GM15510 (cell line): ENCODE results near the gene PMF1.
A peak's percentile ranks its signal among the peaks of the same experiment; 100 is the strongest.

Experiments used
- POLR2A ChIP-seq: IDR thresholded peaks from 3 replicates; pipeline ENCODE4 v1.6.1; 2011; ENCODE audit warnings: borderline replicate concordance; ENCODE audit not compliant: insufficient read length; ENCODE audit errors: extremely low read depth

PMF1 gene, protein sequence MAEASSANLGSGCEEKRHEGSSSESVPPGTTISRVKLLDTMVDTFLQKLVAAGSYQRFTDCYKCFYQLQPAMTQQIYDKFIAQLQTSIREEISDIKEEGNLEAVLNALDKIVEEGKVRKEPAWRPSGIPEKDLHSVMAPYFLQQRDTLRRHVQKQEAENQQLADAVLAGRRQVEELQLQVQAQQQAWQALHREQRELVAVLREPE

DNA sequence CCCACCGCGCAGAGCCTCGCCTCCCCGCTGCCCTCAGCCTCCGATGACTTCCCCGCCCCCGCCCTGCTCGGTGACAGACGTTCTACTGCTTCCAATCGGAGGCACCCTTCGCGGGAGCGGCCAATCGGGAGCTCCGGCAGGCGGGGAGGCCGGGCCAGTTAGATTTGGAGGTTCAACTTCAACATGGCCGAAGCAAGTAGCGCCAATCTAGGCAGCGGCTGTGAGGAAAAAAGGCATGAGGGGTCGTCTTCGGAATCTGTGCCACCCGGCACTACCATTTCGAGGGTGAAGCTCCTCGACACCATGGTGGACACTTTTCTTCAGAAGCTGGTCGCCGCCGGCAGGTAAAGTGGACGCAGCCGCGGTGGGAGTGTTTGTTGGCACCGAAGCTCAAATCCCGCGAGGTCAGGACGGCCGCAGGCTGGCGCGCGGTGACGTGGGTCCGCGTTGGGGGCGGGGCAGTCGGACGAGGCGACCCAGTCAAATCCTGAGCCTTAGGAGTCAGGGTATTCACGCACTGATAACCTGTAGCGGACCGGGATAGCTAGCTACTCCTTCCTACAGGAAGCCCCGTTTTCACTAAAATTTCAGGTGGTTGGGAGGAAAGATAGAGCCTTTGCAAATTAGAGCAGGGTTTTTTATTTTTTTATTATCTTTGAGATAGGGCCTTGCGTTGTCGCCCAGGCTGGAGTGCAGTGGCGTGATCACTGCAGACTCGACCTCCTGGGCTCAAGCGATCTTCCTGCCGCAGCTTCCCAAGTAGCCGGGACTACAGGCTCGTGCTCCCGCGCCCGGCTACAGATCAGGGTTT lies at the start of gene PMF1:
Gene PMF1 (plus strand): TSS at position 175 of the 811 bp plus-strand sequence. CDS start 9 bp downstream, at position 184.
- peak; percentile 61 for TF ChIP-seq POLR2A

DNA sequence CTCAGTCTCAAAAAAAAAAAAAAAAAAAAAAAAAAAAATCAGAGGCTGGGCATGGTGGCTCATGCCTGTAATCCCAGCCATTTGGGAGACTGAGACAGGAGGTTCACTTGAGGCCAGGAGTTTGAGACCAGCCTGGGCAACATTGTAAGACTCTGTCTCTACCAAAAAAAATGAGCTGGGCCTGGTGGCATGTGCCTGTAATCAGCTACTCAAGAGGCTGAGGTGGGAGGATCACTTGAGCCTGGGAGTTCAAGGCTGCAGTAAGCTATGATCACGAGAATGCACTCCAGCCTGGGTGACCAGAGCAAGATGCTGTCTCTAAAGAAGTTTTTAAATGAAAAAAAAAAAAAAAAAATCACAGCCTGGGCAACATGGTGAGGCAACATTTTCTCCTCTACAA lies 49.1 kb upstream of the PMF1 start:
- TF ChIP-seq POLR2A, result no peak

DNA sequence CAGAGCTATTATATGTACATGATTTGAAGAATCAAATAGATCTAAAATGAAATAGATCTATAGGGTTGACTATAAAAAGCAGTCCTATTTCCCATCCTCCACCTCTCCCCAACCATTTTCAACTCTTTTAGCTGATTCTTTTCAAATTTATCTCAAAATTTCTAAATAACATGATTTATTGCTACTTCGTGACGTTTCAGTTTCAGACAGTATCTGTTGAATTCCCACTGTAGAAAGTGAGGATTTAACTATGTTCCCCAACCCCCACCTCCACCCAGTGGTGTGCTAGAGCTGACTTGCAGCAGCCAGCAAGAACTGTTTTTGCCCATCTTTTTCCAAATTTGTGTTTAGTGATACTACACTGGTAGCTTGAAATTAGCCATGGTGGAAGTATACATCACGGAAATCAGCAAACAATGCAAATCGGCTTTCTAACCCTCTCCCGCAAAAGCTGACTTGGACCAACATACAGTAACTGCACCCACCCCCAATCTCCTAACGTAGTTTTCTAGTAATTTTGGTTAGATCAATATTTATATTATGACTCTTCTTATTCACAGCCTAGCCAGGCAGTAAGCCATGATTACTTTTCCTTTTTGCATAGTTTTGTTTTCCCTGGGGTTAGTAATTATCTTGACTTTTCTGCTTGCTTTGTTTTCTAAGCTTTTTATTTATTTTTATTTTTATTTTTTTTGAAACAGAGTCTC lies 48.5 kb upstream of the PMF1 start:
- no peak for TF ChIP-seq POLR2A

DNA sequence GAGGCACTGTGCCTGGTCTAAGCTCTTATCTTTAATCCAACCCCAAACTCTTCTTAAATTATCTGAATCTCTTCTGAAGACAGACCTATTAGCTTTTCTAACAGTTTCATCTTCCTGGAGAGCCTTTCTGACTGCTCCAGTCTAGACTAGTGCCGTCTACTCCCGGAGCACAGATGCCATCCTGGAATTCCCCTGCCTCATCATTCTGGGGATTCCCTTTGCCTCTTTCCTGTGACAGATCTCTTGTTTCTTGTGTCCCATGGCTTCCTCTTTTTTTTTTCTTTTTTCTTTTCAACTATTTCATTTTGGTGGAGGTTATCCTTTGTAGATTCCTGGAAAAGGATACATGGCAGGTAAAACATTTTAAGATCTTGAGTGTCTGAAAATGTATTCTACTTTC lies 47.7 kb upstream of the PMF1 start:
- no peak for TF ChIP-seq POLR2A

DNA sequence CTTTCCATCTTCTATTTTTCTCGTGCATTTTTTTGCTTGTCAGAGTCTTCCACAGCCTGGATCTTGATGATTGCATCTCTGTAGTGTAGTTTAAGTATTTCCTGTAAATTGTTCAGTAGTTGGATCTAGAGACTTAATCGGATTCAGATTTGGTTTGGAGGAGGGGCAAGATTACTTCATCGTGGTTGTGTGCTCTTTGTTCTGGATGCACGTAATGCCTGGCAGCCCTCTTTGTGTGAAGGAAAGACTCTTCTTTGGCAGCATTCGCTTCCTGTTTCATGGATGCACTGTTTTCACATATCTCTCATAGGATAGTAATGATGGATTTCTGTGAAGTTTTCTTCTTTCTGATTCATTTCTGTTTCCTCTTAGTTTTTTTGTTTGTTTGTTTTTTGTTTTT lies 45.3 kb upstream of the PMF1 start:
- TF ChIP-seq POLR2A, result no peak

DNA sequence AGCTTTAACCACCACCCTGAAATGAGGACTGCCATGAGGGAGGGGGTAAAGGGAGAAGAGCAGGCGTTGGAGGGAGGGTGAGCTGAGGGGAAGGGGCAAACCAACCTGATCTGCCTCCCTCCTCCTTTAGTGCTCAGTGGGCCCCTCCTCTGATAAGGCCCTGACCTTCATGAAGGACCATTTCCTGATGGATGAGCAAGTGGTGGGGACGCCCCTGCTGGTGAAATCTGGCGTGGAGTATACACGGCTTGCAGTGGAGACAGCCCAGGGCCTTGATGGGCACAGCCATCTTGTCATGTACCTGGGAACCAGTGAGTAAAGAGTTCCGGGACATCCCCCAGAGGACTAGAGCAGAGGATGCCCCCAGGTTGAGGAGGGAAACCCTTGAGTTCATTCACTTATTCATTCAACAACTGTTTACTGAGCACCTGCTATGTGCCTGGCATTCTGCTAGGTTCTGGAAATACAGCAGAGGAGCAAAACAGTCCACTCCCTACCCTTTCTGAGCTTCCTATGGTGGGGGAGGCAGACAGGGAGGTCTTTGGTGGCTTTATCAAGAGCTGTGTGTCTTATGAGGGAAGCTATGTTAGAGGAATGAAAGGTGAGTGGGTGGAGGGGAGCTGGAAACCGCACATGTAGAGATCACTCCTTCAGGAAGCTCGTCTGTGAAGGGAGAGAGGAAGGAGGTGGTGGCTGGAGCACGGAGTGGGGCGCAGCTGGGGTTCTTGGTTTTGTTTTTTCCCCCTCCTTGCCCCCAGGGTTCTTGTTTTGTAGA lies 39.9 kb upstream of the PMF1 start:
- no peak for TF ChIP-seq POLR2A

DNA sequence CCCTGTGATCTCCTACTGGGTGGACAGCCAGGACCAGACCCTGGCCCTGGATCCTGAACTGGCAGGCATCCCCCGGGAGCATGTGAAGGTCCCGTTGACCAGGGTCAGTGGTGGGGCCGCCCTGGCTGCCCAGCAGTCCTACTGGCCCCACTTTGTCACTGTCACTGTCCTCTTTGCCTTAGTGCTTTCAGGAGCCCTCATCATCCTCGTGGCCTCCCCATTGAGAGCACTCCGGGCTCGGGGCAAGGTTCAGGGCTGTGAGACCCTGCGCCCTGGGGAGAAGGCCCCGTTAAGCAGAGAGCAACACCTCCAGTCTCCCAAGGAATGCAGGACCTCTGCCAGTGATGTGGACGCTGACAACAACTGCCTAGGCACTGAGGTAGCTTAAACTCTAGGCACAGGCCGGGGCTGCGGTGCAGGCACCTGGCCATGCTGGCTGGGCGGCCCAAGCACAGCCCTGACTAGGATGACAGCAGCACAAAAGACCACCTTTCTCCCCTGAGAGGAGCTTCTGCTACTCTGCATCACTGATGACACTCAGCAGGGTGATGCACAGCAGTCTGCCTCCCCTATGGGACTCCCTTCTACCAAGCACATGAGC lies 36.1 kb upstream of the PMF1 start:
- TF ChIP-seq POLR2A, result no peak

DNA sequence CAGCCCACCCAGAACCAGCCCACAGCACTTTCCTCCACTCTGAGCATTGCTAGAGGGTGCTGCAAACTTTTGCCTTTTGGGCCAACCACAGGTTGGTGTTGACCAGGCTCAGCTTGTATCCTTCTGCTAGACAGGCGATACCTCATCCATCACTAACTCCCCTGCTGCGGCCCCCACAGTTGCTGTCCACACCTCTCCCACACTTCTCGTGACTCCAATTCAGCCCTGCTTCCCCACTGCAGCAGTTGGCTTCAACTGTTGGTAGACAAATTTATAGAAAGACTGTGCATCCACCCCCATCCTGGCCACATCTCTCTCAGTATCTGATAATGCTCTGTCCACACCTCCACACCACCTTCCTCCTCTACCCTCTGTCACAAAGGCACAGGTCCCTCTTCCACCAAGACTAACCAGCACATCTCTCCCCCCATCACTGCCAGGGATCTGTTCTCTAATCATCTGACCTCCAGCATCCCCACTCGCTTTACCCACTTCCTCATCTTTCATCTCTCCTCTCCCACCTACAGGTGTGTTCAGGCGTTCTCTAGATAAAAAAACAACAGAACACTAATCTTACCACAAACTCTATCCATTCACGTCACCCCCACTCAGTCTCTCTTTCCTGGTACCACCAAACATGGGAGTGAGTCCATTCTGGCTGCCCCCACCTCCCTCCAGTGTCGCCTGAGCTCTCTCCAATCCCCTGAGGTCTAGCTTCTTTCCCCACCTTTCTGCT lies 34.7 kb upstream of the PMF1 start:
- no peak for TF ChIP-seq POLR2A

DNA sequence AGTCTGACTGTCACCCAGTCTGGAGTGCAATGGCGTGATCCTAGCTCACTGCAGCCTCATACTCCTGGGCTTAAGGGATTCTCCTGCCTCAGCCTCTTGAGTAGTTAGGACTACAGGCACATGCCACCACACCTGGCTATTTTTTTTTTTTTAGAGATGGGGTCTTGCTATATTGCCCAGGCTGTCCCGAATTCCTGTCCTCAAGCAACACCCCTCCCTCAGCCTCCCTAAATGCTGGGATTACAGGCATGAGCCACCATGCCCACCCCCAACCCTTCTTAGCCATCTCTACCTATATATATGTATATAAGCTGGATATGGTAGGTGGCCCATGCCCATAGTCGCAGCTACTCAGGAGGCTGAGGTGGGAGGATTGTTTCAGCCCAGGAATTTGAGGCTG lies 32.3 kb upstream of the PMF1 start:
- no peak for TF ChIP-seq POLR2A

DNA sequence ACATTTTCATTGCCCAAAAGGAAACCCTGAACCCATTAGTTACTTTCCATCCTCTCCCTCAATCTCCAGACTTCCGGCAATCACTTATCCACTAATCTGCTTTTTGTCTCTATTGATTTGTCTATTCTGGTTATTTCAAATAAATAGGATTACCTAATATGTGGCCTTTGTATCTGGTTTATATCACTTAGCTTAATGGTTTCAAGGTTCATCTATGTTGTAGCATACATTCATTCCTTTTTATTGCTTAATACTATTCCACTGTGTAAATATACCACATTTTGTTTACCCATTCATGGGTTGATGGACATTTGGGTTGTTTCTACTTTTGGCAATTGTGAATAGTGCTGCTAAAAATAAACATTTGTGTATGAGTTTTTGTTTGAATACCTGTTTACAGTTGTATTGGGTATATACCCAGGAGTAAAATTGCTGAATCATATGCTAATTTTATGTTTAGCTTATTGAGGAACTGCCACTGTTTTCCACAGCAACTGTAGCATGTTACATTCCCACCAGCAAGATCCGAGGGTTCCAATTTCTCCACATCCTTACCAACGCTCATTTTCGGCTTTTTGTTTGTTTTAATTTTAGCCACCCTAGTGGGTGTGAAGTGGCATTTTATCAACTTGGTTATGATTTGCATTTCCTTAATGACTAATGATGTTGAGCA lies 21.4 kb upstream of the PMF1 start:
- TF ChIP-seq POLR2A, result no peak

DNA sequence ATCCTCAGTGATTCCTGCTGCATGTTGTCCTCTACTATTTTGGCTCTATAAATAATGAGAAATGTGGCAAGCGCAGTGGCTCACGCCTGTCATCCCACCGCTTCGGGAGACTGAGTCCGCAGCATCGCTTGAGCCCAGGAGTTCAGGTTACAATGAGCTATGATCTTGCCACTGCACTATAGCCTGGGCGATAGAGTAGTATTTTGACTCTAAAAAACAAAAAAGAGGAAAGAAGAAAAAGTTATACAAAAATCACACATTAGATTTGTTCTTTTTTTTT lies 19.7 kb upstream of the PMF1 start:
- no peak for TF ChIP-seq POLR2A

DNA sequence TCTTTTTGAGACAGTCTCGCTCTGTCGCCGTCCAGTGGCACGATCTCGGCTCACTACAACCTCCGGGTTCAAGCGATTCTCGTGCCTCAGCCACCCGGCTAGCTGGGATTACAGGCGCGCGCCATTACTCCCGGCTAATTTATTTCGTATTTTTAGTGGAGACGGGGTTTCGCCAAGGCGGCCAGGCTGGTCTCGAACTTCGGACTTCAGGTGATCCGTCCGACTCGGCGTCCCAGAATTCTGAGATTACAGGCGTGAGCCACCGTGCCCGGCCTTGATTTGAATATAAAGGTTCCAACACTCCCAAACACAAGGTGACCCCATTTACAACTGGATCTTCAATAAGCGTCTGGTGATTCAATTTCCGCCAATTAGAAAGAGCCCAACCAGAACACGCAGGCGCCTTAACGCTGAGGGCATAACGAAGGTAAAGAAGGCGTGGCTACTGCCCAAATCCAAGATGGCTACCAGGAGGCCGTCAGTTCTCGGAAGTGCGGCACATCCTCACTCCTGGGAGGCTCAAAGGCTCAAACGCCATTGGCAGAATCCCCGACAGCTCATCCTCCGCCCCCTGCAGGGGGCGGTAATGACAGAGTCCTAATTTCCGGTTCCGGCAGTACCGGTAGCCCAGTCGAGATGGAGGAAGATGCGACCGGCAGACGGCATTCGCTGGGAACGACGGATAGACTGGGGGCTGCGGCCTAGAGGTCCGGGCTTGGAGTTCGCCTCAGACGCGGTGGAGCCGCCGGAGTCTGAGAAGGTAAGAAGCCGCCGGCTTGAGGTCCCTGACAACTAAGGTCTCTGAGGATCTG lies 19.1 kb upstream of the PMF1 start, which contains the start of gene SLC25A44:
Gene SLC25A44 (plus strand): TSS at position 617 of the 812 bp plus-strand sequence. CDS start 5,744 bp downstream, outside the sequence.
- TF ChIP-seq POLR2A, result peak; percentile 77

DNA sequence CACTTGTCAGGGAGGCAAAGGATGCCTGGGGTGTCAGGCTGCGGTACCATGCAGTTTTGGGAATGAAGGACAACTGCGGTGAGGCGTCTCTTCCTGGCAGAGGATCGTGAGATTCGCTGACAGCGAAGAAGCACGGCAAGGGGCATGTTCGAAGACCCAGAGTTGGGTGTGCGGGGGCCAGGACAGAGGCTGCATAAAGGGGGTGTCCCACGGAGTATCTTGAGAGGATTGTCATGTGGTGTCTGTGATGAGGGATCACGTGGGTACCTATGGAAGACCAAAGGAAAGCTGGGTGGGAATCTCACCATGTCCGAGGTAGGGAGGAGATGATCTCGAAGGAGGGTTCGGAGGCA lies 18.5 kb upstream of the PMF1 start:
- no peak for TF ChIP-seq POLR2A

DNA sequence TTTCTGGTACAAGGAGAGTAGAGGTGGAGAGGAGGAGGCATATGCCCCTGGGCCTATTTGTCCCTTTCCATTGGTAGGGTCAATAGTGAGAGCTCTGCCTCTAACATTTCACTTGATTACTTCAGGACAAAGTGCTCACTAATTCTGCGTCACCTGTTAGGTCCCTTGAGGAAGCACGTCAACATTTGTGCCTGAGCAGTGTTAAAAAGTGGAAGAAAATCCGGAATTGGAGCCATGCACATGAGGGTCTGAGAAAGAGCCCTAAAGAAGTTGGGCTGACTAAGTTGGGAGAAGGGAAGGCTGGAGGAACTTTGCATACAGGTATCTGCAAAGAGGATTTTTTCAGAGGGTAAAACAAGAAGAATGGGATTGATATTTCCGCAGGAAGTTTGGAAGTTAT lies 17.0 kb upstream of the PMF1 start:
- TF ChIP-seq POLR2A, result no peak

DNA sequence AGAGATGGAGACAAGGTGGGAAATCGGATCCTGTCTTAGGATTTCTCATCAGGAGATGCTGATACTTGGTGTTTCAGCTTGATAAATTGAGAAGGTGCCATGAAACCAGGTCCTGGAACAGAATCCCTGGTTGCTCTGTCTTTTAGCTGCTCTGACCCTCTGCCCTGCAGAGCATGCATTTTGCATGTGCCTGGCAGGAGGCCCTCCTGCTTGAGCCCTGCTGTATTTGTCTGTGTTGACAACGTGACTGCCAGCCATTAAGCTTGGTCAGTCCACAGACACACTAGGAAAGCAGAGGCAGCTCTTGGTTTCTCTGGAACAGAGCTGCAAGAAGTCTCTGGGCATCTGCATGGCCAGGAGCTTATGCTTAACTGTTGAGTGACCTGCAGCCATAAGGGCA lies 16.4 kb upstream of the PMF1 start:
- TF ChIP-seq POLR2A, result no peak
